ENCODE results near the gene LCNL1. TPM values are rescaled to one million over a fixed set of nuclear protein-coding genes. Genes with fewer than 3 reads are reported as not detected.
A peak's percentile ranks its signal among the peaks of the same experiment; 100 is the strongest.

Gene LCNL1
- under 1 TPM; 0.14 to 0.17 TPM for total RNA-seq
- polyA plus RNA-seq, result not detected

DNA sequence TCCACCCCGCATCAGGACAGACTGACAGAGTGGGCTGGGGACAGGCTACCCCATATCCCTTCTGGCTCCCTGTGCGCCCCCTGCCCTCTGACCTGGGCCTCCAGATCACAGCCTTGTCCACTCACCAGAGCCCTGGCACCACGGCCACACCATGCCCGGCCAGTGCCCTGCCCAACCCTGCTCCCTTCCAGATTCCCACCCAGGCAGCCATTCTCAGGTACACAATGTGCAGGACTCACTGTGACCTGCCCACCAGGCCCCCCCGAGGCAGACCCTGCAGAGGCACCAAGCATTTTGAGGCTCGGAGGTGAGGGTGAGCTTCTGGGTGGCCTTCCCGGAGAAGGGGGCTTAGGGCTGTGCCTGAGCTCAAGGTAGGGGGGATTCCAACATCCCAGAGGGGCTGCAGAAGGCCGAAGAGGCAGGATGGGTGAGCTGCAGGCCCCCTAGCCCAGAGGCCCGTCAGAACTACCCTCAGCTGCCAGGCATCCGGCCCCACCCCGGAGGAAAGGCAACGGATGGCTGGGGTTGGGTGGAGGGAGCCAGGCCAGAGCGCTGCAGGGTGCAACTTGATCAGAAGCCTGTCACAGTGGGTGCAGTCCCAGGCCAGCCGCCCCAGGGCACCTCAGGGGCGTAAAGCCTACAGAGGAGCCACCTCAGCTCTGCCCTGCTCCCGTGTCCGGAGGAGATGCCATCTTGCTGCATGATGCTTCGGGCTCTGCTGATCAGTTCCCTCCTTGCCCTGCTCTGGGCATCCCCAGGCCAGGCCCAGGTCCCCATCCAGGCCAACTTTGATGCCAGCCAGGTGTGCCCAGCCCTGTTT is at the start of gene LCNL1:
Gene LCNL1 (plus strand): TSS at position 762 of the 820 bp plus-strand sequence. CDS start 594 bp downstream, outside the sequence.
- Histone ChIP-seq H3K4me3 (ENCODE audit: low read length in 2 of 2) (no peak within 1 kb of the TSS), H3K4me1 (ENCODE audit: insufficient read depth, low read length) (peaks cover 4% of the 10 kb centered on the region), H3K36me3 (ENCODE audit: insufficient read depth, low read length) (no peaks in the 10 kb centered on the region), H3K9me3 (ENCODE audit: control insufficient read depth in 1 of 2, low read length in 2 of 2) (no peaks in the 10 kb centered on the region), H3K27ac (ENCODE audit: low read depth, low read length) (no peak within 1 kb of the TSS), H3K27me3 (ENCODE audit: insufficient read depth, low read length) (peaks cover 5% of the 10 kb centered on the region)
- ChIA-PET CTCF (ENCODE audit: partially characterized antibody) (interaction anchor here (0.9 to 1.0 kb wide), 2 partner anchors 9 to 46 kb away, joined by 3 read pairs; partner anchors contain the start of gene ABCA2), POLR2A (ENCODE audit: partially characterized antibody) (interaction anchor here (1.0 to 6.3 kb wide), 3 partner anchors 12 to 38 kb away, joined by 4 to 57 read pairs (median 4); partner anchors contain the start of genes CLIC3, FBXW5 and PAXX)
- H3K27ac Mint-ChIP-seq, result peak within 1 kb of the TSS in 1 of 7 donors; percentile 14
- H3K36me3 Mint-ChIP-seq, result no peaks in the 10 kb centered on the region
- H3K4me1 Mint-ChIP-seq, result peaks cover 3 to 8% (median 5%) of the 10 kb centered on the region in 4 donors
- no peaks in the 10 kb centered on the region for H3K9me3 Mint-ChIP-seq
- DNase-seq, result no peak
- H3K4me3 Mint-ChIP-seq, result peak within 1 kb of the TSS in 2 of 8 donors; percentile 32 to 47
- intact Hi-C loops (cut with micrococcal nuclease), result no loop called here
- H3K27me3 Mint-ChIP-seq, result peaks cover 6 to 9% of the 10 kb centered on the region in 2 donors

DNA sequence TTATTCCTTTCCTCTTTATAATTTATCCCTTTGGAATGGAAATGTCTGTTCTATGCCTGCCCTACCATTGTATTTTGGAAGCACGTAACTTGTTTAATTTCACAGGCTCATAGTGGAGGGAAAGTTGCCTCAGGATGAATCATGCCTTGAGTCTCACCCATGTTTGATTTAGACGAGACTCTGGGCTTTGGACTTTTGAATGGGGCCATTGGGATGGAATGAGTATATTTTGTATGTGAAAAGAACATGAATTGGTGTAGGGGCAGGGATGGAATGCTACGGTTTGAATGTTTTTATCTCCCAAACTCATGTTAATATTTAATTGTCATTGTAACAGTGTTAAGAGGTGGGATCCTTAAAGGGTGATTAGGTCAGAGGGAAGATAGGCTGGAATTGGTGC is 48.5 kb upstream of the LCNL1 start:
- no peaks in the 10 kb centered on the region for H3K27me3 Mint-ChIP-seq
- ChIA-PET CTCF (ENCODE audit: partially characterized antibody) (no interaction called here), POLR2A (ENCODE audit: partially characterized antibody) (no interaction called here)
- Histone ChIP-seq H3K9me3 (ENCODE audit: control insufficient read depth in 1 of 2, low read length in 2 of 2) (no peaks in the 10 kb centered on the region), H3K27ac (ENCODE audit: low read depth, low read length) (no peak overlapping the region), H3K36me3 (ENCODE audit: insufficient read depth, low read length) (no peaks in the 10 kb centered on the region), H3K4me3 (ENCODE audit: low read length in 2 of 2) (no peak overlapping the region), H3K4me1 (ENCODE audit: insufficient read depth, low read length) (no peaks in the 10 kb centered on the region), H3K27me3 (ENCODE audit: insufficient read depth, low read length) (no peaks in the 10 kb centered on the region)
- intact Hi-C loops (cut with micrococcal nuclease), result no loop called here
- H3K4me1 Mint-ChIP-seq, result peaks cover under 1 to 10% (median 5%) of the 10 kb centered on the region in 4 donors
- no peak overlapping the region for H3K4me3 Mint-ChIP-seq
- no peak for DNase-seq
- peaks cover 7 to 10% of the 10 kb centered on the region in 2 donors for H3K36me3 Mint-ChIP-seq
- peak overlapping the region in 2 of 7 donors; percentile 74 to 79 for H3K27ac Mint-ChIP-seq
- peaks cover 0 to 2% (median 0%) of the 10 kb centered on the region in 8 donors for H3K9me3 Mint-ChIP-seq

DNA sequence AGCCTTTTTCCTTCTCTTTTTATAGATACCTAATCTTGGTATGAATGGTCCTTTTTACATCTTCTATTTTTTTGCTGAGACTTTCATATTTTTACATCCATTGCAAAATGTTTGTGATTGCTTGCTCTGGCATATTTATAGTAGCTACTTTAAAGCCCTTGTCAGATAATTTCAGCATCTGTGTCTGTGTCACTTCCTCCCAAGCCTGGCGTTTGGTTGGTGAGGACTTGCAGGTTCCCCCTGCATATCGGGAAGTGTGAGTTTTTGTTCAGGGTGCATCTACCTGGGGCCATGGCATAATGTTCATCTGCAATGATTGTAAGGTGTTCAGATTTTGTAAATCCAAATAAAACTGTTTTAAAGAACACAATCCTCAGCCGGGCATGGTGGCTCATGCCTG is 47.1 kb upstream of the LCNL1 start:
- H3K4me1 Mint-ChIP-seq, result peaks cover 4 to 10% (median 6%) of the 10 kb centered on the region in 4 donors
- no peaks in the 10 kb centered on the region for H3K4me1 ChIP-seq (ENCODE audit: insufficient read depth, low read length)
- H3K9me3 ChIP-seq (ENCODE audit: control insufficient read depth in 1 of 2, low read length in 2 of 2), result no peaks in the 10 kb centered on the region
- H3K4me3 Mint-ChIP-seq, result no peak overlapping the region
- no peak overlapping the region for H3K27ac ChIP-seq (ENCODE audit: low read depth, low read length)
- no peak overlapping the region for H3K4me3 ChIP-seq (ENCODE audit: low read length in 2 of 2)
- H3K27me3 Mint-ChIP-seq, result no peaks in the 10 kb centered on the region
- H3K27me3 ChIP-seq (ENCODE audit: insufficient read depth, low read length), result no peaks in the 10 kb centered on the region
- ChIA-PET POLR2A (ENCODE audit: partially characterized antibody) (no interaction called here), CTCF (ENCODE audit: partially characterized antibody) (interaction anchor here (1.4 kb wide), 1 partner anchor 93 kb away, joined by 3 read pairs; the partner anchor contains the start of gene AJM1)
- peaks cover 13% of the 10 kb centered on the region in 2 donors for H3K36me3 Mint-ChIP-seq
- H3K27ac Mint-ChIP-seq, result no peak overlapping the region
- intact Hi-C loops (cut with micrococcal nuclease), result no loop called here
- H3K9me3 Mint-ChIP-seq, result peaks cover 0 to 2% (median 0%) of the 10 kb centered on the region in 8 donors
- DNase-seq, result no peak
- peaks cover 7% of the 10 kb centered on the region for H3K36me3 ChIP-seq (ENCODE audit: insufficient read depth, low read length)

DNA sequence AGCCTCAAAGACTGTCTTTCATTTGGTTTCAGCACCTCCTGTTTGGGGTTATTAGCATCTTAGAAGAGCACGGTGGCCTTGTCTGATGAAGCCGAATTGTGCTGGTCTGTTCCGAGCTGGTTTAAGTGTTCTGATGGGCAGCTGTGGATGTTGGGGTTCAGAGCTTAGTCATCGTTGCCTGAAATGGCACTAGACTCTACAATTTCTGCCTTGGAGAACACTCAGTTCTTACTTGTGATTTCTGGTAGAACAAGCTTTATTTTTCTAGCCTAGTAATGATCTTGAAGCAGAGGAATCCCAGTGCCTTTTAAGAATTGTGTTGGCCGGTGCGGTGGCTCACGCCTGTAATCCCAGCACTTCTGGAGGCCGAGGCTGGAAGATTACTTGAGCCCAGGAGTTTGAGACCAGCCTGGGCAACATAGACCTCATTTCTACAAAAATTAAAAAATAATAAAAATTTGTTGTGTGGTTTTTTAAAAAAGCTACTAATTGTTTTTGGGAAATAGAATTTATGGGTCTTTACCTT is 46.1 kb upstream of the LCNL1 start:
- ChIA-PET CTCF (ENCODE audit: partially characterized antibody) (interaction anchor here (2.3 kb wide), 1 partner anchor 98 kb away, joined by 9 read pairs; no protein-coding TSS in a partner anchor), POLR2A (ENCODE audit: partially characterized antibody) (interaction anchor here (1.3 to 1.4 kb wide), 2 partner anchors 55 to 60 kb away, joined by 3 to 4 read pairs; partner anchors contain the start of gene CLIC3)
- Histone ChIP-seq H3K4me1 (ENCODE audit: insufficient read depth, low read length) (no peaks in the 10 kb centered on the region), H3K27me3 (ENCODE audit: insufficient read depth, low read length) (no peaks in the 10 kb centered on the region), H3K4me3 (ENCODE audit: low read length in 2 of 2) (no peak overlapping the region), H3K36me3 (ENCODE audit: insufficient read depth, low read length) (peaks cover 16% of the 10 kb centered on the region), H3K27ac (ENCODE audit: low read depth, low read length) (no peak overlapping the region), H3K9me3 (ENCODE audit: control insufficient read depth in 1 of 2, low read length in 2 of 2) (no peaks in the 10 kb centered on the region)
- H3K27me3 Mint-ChIP-seq, result no peaks in the 10 kb centered on the region
- intact Hi-C loops (cut with micrococcal nuclease), result no loop called here
- H3K4me1 Mint-ChIP-seq, result peaks cover 4 to 10% (median 6%) of the 10 kb centered on the region in 4 donors
- DNase-seq, result no peak
- no peak overlapping the region for H3K4me3 Mint-ChIP-seq
- peak overlapping the region in 2 of 7 donors; percentile 8 to 27 for H3K27ac Mint-ChIP-seq
- peaks cover 16 to 19% of the 10 kb centered on the region in 2 donors for H3K36me3 Mint-ChIP-seq
- H3K9me3 Mint-ChIP-seq, result peaks cover 0 to 2% (median 0%) of the 10 kb centered on the region in 8 donors

DNA sequence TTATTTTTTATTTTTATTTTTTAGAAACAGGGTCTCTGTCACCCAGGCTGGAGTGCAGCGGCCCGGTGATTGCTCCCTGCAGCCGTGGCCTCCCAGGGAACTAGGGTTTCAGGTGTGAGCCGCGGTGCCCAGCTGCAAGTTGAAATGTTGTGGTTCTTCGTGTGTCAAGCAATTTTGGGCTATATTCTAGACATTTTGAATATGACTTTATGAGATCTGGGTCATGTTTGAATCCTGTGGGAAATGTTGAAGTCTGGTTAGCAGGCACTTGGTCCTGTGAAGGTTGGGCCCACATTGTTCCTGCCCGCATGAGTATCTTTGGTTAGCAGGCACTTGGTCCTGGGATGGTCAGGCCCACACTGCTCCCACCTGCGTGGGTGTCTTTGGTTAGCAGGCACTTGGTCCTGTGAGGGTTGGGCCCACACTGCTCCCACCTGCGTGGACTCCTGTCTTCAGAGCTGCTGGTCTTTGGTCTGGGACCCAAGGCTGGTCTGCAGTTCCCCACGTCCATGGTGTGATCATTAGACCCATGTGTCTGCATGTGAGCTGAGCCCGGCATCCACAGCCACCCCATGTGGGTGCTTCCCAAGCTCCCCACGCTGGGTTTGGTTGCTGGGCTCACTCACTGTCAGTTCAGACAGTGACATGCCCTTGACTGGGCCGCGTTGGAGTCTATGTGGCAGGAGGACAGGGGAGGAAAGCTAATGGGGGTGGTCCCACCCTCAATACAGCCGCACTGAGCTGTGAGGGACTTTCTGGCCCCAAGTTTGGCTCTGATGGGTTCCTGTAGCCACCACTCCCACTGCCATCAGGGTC is 45.4 kb upstream of the LCNL1 start:
- peaks cover 21% of the 10 kb centered on the region for H3K36me3 ChIP-seq (ENCODE audit: insufficient read depth, low read length)
- peaks cover 0 to 2% (median 0%) of the 10 kb centered on the region in 8 donors for H3K9me3 Mint-ChIP-seq
- no peak overlapping the region for H3K27ac ChIP-seq (ENCODE audit: low read depth, low read length)
- CTCF ChIA-PET (ENCODE audit: partially characterized antibody), result interaction anchor here (0.6 to 2.3 kb wide), 3 partner anchors 8 to 98 kb away, joined by 3 to 9 read pairs (median 3); partner anchors contain the start of gene AJM1
- H3K27me3 ChIP-seq (ENCODE audit: insufficient read depth, low read length), result no peaks in the 10 kb centered on the region
- peaks cover 19% of the 10 kb centered on the region in 2 donors for H3K36me3 Mint-ChIP-seq
- H3K4me3 ChIP-seq (ENCODE audit: low read length in 2 of 2), result no peak overlapping the region
- no peaks in the 10 kb centered on the region for H3K9me3 ChIP-seq (ENCODE audit: control insufficient read depth in 1 of 2, low read length in 2 of 2)
- POLR2A ChIA-PET (ENCODE audit: partially characterized antibody), result interaction anchor here (1.1 to 1.4 kb wide), 3 partner anchors 56 to 77 kb away, joined by 3 to 4 read pairs (median 3); partner anchors contain the start of gene CLIC3
- no peaks in the 10 kb centered on the region for H3K4me1 ChIP-seq (ENCODE audit: insufficient read depth, low read length)
- H3K4me3 Mint-ChIP-seq, result no peak overlapping the region
- peak overlapping the region in 1 of 7 donors; percentile 19 for H3K27ac Mint-ChIP-seq
- H3K27me3 Mint-ChIP-seq, result no peaks in the 10 kb centered on the region
- peaks cover 4 to 10% (median 6%) of the 10 kb centered on the region in 4 donors for H3K4me1 Mint-ChIP-seq
- intact Hi-C loops (cut with micrococcal nuclease), result no loop called here
- no peak for DNase-seq

DNA sequence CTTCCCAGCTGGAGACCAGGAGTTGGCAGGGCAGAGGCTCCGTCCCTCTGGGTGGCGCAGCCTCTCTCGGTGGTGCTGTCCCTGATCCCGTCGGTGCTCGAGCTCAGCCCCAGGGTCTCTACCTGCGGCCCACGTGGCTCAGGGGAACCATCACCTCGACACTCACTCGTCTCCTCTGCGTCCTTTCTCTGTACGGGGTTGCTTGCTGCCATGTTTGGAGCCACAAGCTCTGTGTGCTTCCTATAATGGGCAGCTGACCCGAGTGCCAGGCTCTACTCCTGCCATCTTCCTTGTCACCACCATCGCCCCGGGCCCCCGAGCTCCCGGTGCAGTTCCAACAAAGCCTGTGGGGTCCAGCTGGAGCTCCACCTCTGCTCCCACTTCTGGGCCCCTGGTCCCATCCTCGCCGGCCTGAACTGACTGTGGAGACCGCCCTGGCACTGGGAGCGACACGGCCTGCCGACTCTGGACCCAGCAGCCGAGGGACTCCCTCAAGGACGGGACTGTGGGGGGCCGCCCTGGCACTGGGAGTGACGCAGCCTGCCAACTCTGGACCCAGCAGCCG is 43.3 kb upstream of the LCNL1 start:
- POLR2A ChIA-PET (ENCODE audit: partially characterized antibody), result interaction anchor here (0.7 to 1.4 kb wide), 4 partner anchors 10 to 135 kb away, joined by 3 to 5 read pairs (median 4); partner anchors contain the start of gene AJM1
- peaks cover 21% of the 10 kb centered on the region for H3K36me3 ChIP-seq (ENCODE audit: insufficient read depth, low read length)
- Mint-ChIP-seq H3K9me3 (peaks cover 0 to 2% (median 0%) of the 10 kb centered on the region in 8 donors), H3K4me1 (peaks cover 1 to 13% (median 7%) of the 10 kb centered on the region in 4 donors), H3K4me3 (no peak overlapping the region), H3K27ac (peak overlapping the region in 2 of 7 donors; percentile 35 to 37), H3K27me3 (no peaks in the 10 kb centered on the region), H3K36me3 (peaks cover 16 to 19% of the 10 kb centered on the region in 2 donors)
- H3K4me3 ChIP-seq (ENCODE audit: low read length in 2 of 2), result no peak overlapping the region
- no peak for DNase-seq
- CTCF ChIA-PET (ENCODE audit: partially characterized antibody), result interaction anchor here (0.7 to 1.1 kb wide), 3 partner anchors 9 to 147 kb away, joined by 3 to 4 read pairs (median 3); no protein-coding TSS in a partner anchor
- no peaks in the 10 kb centered on the region for H3K9me3 ChIP-seq (ENCODE audit: control insufficient read depth in 1 of 2, low read length in 2 of 2)
- H3K4me1 ChIP-seq (ENCODE audit: insufficient read depth, low read length), result peaks cover 12% of the 10 kb centered on the region
- intact Hi-C loops (cut with micrococcal nuclease), result no loop called here
- H3K27me3 ChIP-seq (ENCODE audit: insufficient read depth, low read length), result no peaks in the 10 kb centered on the region
- no peak overlapping the region for H3K27ac ChIP-seq (ENCODE audit: low read depth, low read length)

Measured in CD4-positive, alpha-beta memory T cell (primary cell).